K562 treated with DMSO at 1 percent for 4 hours (cell line): Measurements from ENCODE around the gene CBLN2. TPM values are rescaled to one million over a fixed set of nuclear protein-coding genes. Genes with fewer than 3 reads are reported as not detected.

Source experiments
- total RNA-seq: library from RNA; unstranded; fragments of 300-600 nt; gene quantifications from 2 replicates; pipeline ENCODE4 v1.2.3, GENCODE V29; 2022; ENCODE audit not compliant: insufficient read depth

CBLN2 gene
- not detected in 2 replicates for total RNA-seq

DNA sequence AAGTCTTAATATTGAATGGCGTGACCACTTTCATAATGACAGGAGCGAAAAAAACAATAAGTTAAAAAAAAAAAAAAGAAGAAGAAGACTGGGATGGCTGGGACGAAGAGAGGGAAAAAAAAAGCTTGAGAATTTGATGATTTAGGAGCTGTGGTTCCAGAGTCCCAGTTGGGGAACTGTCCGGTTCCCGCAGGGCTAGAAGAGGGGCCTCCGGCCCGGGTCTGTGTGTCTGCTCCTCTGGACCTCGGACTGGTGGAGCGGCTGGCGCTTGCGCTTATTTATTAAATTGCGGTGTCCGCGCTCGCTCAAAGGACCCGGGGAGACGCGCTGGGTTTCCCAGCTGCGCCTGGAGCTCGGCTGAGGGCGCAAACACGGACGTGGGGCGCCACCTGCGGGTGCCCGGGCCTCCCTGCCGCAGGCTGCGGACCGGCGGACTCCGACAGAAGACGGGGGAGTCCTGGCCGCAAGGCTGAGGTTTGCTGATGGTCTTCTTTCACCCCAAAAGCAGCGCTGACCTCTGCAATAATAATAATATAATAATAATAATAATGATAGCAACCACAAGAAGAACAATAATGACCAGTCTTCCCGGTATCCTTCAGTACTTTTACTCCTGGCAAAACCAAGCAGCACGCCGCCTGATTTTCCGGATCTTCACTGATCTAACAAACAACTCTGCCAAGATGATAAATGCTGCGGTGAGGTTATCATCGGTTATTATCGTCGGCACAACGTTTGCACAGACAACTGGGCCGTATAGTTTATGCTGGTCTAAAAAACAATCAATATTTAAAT, at the start of gene CBLN2:
TSS of gene CBLN2 (minus strand) at position 251 of the 795 bp plus-strand sequence. CDS start 2,182 bp downstream, outside the sequence.

